Lung (tissue), 12 donors: Measurements from ENCODE around the gene FMR1NB. TPM values are rescaled to one million over a fixed set of nuclear protein-coding genes. Genes with fewer than 3 reads are reported as not detected.

Experiments used
- ATAC-seq: fragments of 200-7000 bp; cut with Tn5 transposase; one replicate; pipeline ENCODE4 v1.9.1; 2020; ENCODE audit warnings: moderate number of reproducible peaks; ENCODE audit not compliant: insufficient read depth, low FRiP score
- DNase-seq, 3 donors: peaks; one replicate each; pipeline ENCODE4 v3.0.0-alpha.2; 2013 to 2017
- H3K27ac ChIP-seq, 2 donors: one replicate each; pipeline ENCODE4 v1.5.1; 2013; ENCODE audit warnings: mild to moderate bottlenecking in 2 of 2, moderate library complexity in 2 of 2, control low read depth in 1 of 2, inconsistent platforms in 1 of 2, low read depth in 1 of 2, low read length in 1 of 2
- H3K27me3 ChIP-seq, 3 donors: one replicate each; pipeline ENCODE4 v1.5.1; 2013; ENCODE audit warnings: low read length in 2 of 3; ENCODE audit not compliant: control insufficient read depth in 3 of 3, insufficient read depth in 3 of 3
- H3K36me3 ChIP-seq, 4 donors: one replicate each; pipeline ENCODE4 v1.5.1; 2013; ENCODE audit warnings: low read length in 4 of 4, mild to moderate bottlenecking in 1 of 4, moderate library complexity in 1 of 4; ENCODE audit not compliant: control insufficient read depth in 4 of 4, insufficient read depth in 4 of 4
- H3K4me1 ChIP-seq, 5 donors: one replicate each; pipeline ENCODE4 v1.5.1; 2013; ENCODE audit warnings: low read length in 5 of 5, mild to moderate bottlenecking in 2 of 5, moderate library complexity in 1 of 5; ENCODE audit not compliant: control insufficient read depth in 5 of 5, insufficient read depth in 5 of 5
- H3K4me3 ChIP-seq: one replicate; pipeline ENCODE4 v1.5.1; 2013; ENCODE audit warnings: mild to moderate bottlenecking, control low read depth, moderate library complexity
- H3K9ac ChIP-seq, 2 donors: one replicate each; pipeline ENCODE4 v1.5.1; 2013; ENCODE audit warnings: low read length in 2 of 2, control low read depth in 1 of 2; ENCODE audit not compliant: insufficient read depth in 1 of 2
- H3K9me3 ChIP-seq, 4 donors: one replicate each; pipeline ENCODE4 v1.5.1; 2013; ENCODE audit warnings: low read length in 3 of 4, mild to moderate bottlenecking in 1 of 4, moderate library complexity in 1 of 4; ENCODE audit not compliant: control insufficient read depth in 4 of 4, insufficient read depth in 3 of 4
- WGBS, 2 donors: extraction: QIAGEN DNeasy Blood & Tissue Kit; methylation state at CpG; one replicate each; pipeline ENCODE4 v1.1.7; 2013; 5-methylcytosine and 5-hydroxymethylcytosine counted together
- polyA plus RNA-seq, 2 donors: library from polyadenylated mRNA; stranded (reverse); fragments of 200-250 nt; gene quantifications; one replicate each; pipeline ENCODE4 v1.2.1, GENCODE V29; 2013
- total RNA-seq, 2 donors: library from RNA; depleted of rRNA in 1 of 2; stranded (reverse); fragments of >200 nt in 1 of 2; gene quantifications; one replicate each; pipeline ENCODE4 v1.2.1, GENCODE V29; 2014 to 2021
- TF ChIP-seq, protein P1 (sequence below): IDR thresholded peaks from 2 replicates; pipeline ENCODE4 v1.5.1; 2012; ENCODE audit warnings: mild to moderate bottlenecking; ENCODE audit errors: control extremely low read depth, extremely low read depth
- donor health status: control.
- donor health status: control.
- donor health status: Bipolar disorder and iron deficiency.
- donor health status: healthy.
- donor health status: DM: yes; HTN: yes; CAD: no.

The FMR1NB gene
- total and polyA plus RNA-seq, 4 donors, result not detected

DNA sequence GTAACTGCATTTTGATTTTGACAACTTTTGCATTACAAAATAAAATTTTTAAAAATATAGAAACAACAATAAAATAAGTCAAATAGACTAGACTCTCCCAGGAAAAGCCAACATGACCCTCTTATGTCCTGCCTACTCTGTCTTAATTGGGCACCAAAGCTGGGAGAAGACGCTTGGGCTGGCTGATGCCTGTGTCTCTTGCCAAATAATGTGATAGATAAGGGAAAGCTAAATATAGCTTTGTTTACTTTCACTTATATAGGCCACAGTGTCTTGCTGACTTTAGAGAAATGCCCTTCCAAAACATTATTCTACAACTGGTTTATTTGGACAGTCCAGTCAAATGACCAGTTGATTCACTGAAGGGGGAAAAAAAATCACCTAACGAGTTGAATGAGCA is 54.2 kb downstream of the FMR1NB start:
- Histone ChIP-seq H3K9me3 (peaks cover 0 to 2% (median 0%) of the 10 kb centered on the region in 4 donors), H3K9ac (no peak overlapping the region), H3K36me3 (no peaks in the 10 kb centered on the region), H3K27ac (peak overlapping the region in 1 of 2 donors; percentile 33), H3K27me3 (peaks cover 0 to 2% (median 0%) of the 10 kb centered on the region in 3 donors), H3K4me1 (peaks cover 0 to 12% (median 0%) of the 10 kb centered on the region in 5 donors), H3K4me3 (no peak overlapping the region)
- ATAC-seq, result no peak
- DNase-seq, result peak in 2 of 3 donors; percentile 61 to 76
- TF ChIP-seq, protein P1, sequence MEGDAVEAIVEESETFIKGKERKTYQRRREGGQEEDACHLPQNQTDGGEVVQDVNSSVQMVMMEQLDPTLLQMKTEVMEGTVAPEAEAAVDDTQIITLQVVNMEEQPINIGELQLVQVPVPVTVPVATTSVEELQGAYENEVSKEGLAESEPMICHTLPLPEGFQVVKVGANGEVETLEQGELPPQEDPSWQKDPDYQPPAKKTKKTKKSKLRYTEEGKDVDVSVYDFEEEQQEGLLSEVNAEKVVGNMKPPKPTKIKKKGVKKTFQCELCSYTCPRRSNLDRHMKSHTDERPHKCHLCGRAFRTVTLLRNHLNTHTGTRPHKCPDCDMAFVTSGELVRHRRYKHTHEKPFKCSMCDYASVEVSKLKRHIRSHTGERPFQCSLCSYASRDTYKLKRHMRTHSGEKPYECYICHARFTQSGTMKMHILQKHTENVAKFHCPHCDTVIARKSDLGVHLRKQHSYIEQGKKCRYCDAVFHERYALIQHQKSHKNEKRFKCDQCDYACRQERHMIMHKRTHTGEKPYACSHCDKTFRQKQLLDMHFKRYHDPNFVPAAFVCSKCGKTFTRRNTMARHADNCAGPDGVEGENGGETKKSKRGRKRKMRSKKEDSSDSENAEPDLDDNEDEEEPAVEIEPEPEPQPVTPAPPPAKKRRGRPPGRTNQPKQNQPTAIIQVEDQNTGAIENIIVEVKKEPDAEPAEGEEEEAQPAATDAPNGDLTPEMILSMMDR, result no peak
- 50 to 73% methylated on average over 2 of the region's 2 CpGs for WGBS, 2 donors

DNA sequence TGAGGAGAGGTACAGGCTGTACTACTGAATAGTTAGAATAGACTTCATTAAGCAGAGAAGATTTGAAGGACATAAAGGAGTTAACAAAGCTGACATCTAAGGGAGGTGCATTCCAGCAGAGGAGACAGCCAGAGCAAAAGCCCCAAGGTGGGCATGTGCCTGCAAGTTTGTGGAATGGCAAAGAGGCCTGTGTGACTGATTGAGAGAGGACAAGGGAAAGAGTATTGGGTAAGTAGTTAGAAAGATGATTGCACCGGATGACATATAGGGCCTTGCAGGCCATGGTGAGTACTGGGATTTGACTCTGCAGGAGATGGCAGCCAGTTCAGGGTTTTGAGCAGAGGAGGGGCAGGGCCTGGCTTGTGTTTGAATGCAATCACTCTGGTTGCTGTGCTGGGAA is 55.9 kb downstream of the FMR1NB start:
- DNase-seq (no peak), ATAC-seq (no peak)
- H3K4me1 ChIP-seq, result peaks cover 0 to 12% (median 0%) of the 10 kb centered on the region in 5 donors
- TF ChIP-seq, protein P1, result no peak
- no peak overlapping the region for H3K27ac ChIP-seq
- no peak overlapping the region for H3K4me3 ChIP-seq
- no peak overlapping the region for H3K9ac ChIP-seq
- H3K9me3 ChIP-seq, result peaks cover 0 to 2% (median 0%) of the 10 kb centered on the region in 4 donors
- peaks cover 0 to 2% (median 0%) of the 10 kb centered on the region in 3 donors for H3K27me3 ChIP-seq
- H3K36me3 ChIP-seq, result no peaks in the 10 kb centered on the region
- whole genome bisulfite sequencing, 2 donors, result 82 to 100% methylated on average over 1 of the region's 1 CpG

DNA sequence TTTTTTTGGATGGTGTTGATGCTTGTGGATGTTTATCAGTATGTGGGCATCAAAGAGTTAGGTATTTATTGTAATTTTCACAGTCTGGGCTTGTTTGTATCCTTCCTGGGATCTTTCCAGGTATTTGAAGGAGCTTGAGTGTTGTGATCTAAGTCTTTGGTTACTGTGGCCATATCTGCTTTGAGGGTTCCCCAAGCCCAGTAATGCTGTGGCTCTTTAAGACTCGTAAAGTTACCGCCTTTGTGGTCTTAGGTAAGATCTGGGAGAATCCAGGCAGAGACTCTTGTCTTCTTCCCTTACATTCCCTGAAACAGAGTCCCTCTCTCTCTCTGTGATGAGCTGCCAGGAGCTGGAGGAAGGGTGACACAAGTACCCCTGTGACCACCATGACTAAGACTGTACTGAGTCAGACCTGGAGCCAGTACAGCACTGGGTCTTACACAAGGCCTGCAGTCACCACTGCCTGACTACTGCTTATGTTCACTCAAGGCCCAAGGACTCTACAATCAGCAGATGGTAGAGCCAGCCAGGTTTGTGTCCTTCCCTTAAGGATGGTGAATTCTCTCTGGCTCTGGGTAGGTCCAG is 62.2 kb downstream of the FMR1NB start:
- Histone ChIP-seq H3K27ac (no peak overlapping the region), H3K9ac (no peak overlapping the region), H3K4me3 (no peak overlapping the region), H3K9me3 (peaks cover 0 to 2% (median 0%) of the 10 kb centered on the region in 4 donors), H3K27me3 (peaks cover 0 to 2% (median 0%) of the 10 kb centered on the region in 3 donors), H3K36me3 (no peaks in the 10 kb centered on the region), H3K4me1 (no peaks in the 10 kb centered on the region)
- DNase-seq (no peak), ATAC-seq (no peak)
- TF ChIP-seq, protein P1, result no peak
- WGBS, 2 donors, result 90 to 93% methylated on average over 2 of the region's 2 CpGs
